CD4-positive, alpha-beta memory T cell (primary cell): Measurements from ENCODE around the gene NSA2. TPM values are rescaled to one million over a fixed set of nuclear protein-coding genes. Genes with fewer than 3 reads are reported as not detected.
"Not testable (repeated sequence)": the region's sequence is repeated elsewhere in the genome, so short reads cannot be mapped to it uniquely, and the experiment has no call there.

Experiments used
- CTCF ChIA-PET: fragments of 350-600 bp; sonication (Branson Sonifier 250); formaldehyde crosslinking; loops from one replicate; lab custom pipeline; 2021; ENCODE audit warnings: inconsistent platforms; ENCODE audit not compliant: partially characterized antibody; lab: Charles Lee
- POLR2A ChIA-PET: fragments of 350-600 bp; sonication (Branson Sonifier 250); formaldehyde crosslinking; loops from one replicate; lab custom pipeline; 2021; ENCODE audit not compliant: partially characterized antibody; lab: Charles Lee
- DNase-seq, 5 donors: peaks; one replicate each; pipeline versions ENCODE4 v3.0.0 to v3.0.0-alpha.2; 2020 to 2022; ENCODE audit warnings: mixed read lengths in 1 of 5
- H3K27ac ChIP-seq: one replicate; pipeline ENCODE4 v1.7.0; 2013; ENCODE audit warnings: low read depth, low read length
- H3K27me3 ChIP-seq: 2 replicates; pipeline ENCODE4 v1.7.0; 2013; ENCODE audit warnings: mild to moderate bottlenecking, low read length, moderate library complexity; ENCODE audit not compliant: insufficient read depth
- H3K36me3 ChIP-seq: 2 replicates; pipeline ENCODE4 v1.7.0; 2013; ENCODE audit warnings: mild to moderate bottlenecking, low read length, moderate library complexity; ENCODE audit not compliant: insufficient read depth
- H3K4me1 ChIP-seq: 2 replicates; pipeline ENCODE4 v1.7.0; 2013; ENCODE audit warnings: mild to moderate bottlenecking, low read length, moderate library complexity; ENCODE audit not compliant: insufficient read depth
- H3K4me3 ChIP-seq, 2 donors: one replicate each; pipeline ENCODE4 v1.7.0; 2013; ENCODE audit warnings: low read length in 2 of 2, mild to moderate bottlenecking in 1 of 2
- H3K9me3 ChIP-seq, 2 donors: one replicate each; pipeline ENCODE4 v1.7.0; 2013; ENCODE audit warnings: low read length in 2 of 2, control low read depth in 1 of 2; ENCODE audit not compliant: control insufficient read depth in 1 of 2
- H3K27ac Mint-ChIP-seq, 7 donors: one replicate each; pipeline ENCODE4 v1.8.0; 2020 to 2021; ENCODE audit warnings: mixed read lengths in 7 of 7, mild to moderate bottlenecking in 6 of 7, inconsistent platforms in 3 of 7, moderate library complexity in 3 of 7
- H3K27me3 Mint-ChIP-seq, 2 donors: one replicate each; pipeline ENCODE4 v1.8.0; 2020 to 2021; ENCODE audit warnings: mixed read lengths in 2 of 2
- H3K36me3 Mint-ChIP-seq, 2 donors: one replicate each; pipeline ENCODE4 v1.8.0; 2020 to 2021; ENCODE audit warnings: mixed read lengths in 2 of 2, inconsistent platforms in 1 of 2, mild to moderate bottlenecking in 1 of 2
- H3K4me1 Mint-ChIP-seq, 4 donors: one replicate each; pipeline ENCODE4 v1.8.0; 2020 to 2021; ENCODE audit warnings: mixed read lengths in 4 of 4, mild to moderate bottlenecking in 1 of 4
- H3K4me3 Mint-ChIP-seq, 8 donors: one replicate each; pipeline ENCODE4 v1.8.0; 2020 to 2021; ENCODE audit warnings: mixed read lengths in 8 of 8, mild to moderate bottlenecking in 7 of 8, moderate library complexity in 6 of 8, inconsistent platforms in 3 of 8
- H3K9me3 Mint-ChIP-seq, 8 donors: one replicate each; pipeline ENCODE4 v1.8.0; 2020 to 2021; ENCODE audit warnings: mixed read lengths in 8 of 8, mild to moderate bottlenecking in 5 of 8, inconsistent platforms in 3 of 8, moderate library complexity in 1 of 8
- intact Hi-C: fragments of 100-400 bp; cut with micrococcal nuclease; formaldehyde crosslinking; loops from one replicate; pipeline ENCODE4 v1.15.1; 2023
- polyA plus RNA-seq, 2 donors: library from polyadenylated mRNA; unstranded; fragments of 300-500 nt; fragmentation: Illumina TruSeq; gene quantifications; one replicate each; pipeline ENCODE4 v1.2.3, GENCODE V29; 2021
- total RNA-seq, 2 experiments: library from RNA; stranded (reverse); gene quantifications; one replicate each; pipeline ENCODE4 v1.2.3, GENCODE V29; 2021

Gene NSA2
- total RNA-seq: 100 to 1,000 TPM; 103 to 120 TPM
- 10 to 100 TPM; 38.9 to 52.8 TPM for polyA plus RNA-seq

DNA sequence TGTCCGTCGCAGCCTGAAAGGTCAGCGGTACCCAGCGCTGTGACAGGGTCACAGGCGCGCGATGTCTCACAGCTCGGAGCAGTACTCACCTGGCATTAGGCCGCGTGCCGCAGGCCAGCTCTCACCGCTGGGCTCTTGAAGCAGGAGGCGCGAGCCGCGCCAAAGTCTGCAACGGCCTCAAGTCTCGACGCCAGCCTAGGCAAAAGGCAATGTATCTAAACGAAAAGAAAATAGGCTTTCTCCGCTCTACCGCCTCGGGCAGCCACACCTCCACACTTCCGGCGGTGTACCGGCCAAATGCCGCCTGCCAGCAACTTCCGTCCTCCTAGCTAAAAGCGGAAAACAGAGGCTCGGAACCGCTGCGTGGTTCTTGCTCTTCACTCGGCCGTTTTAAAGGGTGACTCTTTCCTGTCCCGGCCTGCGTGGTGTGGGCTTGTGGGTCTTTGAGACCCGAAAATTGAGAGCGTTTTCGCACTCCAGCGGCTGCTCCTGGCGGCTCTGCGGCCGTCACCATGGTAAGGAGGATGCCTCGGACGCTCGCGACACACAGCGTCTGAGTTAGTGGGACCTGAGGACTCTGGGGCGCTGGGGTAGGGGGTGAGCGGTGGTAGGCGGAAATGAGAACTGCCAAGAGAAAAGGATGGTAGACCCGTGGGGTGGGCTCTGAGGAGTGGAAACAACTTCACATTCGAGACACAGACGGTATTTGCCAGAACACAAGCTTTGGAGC, at the start of gene NSA2, which contains the start of gene GFM2:
Gene NSA2 (plus strand): TSS at position 401 of the 730 bp plus-strand sequence. CDS start 112 bp downstream, at position 513.
Gene GFM2 (minus strand): TSS at position 269 of the 730 bp plus-strand sequence. CDS start 3,375 bp downstream, outside the sequence.
- Mint-ChIP-seq H3K27ac (peak within 1 kb of the TSS; percentile 91 to 99 (median 99)), H3K36me3 (peaks cover 19 to 52% of the 10 kb centered on the region in 2 donors), H3K27me3 (no peaks in the 10 kb centered on the region), H3K4me3 (peak within 1 kb of the TSS; percentile 95 to 100 (median 100)), H3K4me1 (peaks cover 22 to 51% (median 35%) of the 10 kb centered on the region in 4 donors), H3K9me3 (no peaks in the 10 kb centered on the region)
- POLR2A ChIA-PET: interaction anchor here (0.8 to 1.9 kb wide), 12 partner anchors 8 to 1776 kb away, joined by 3 to 7 read pairs (median 3); partner anchors contain the start of genes ANKRD31, FAM169A and HMGCR
- H3K27me3 ChIP-seq: no peaks in the 10 kb centered on the region
- DNase-seq: peak; percentile 92 to 94 (median 92)
- intact Hi-C loops: loop anchor here (1.0 to 10.0 kb wide), 9 partner anchors 95 to 1490 kb away; partner anchors contain the start of genes ANKRD31, CERT1, HMGCR and POC5
- peaks cover 12% of the 10 kb centered on the region for H3K36me3 ChIP-seq
- peak within 1 kb of the TSS; percentile 93 to 100 for H3K4me3 ChIP-seq
- peaks cover 35% of the 10 kb centered on the region for H3K4me1 ChIP-seq
- CTCF ChIA-PET: interaction anchor here (1.0 to 1.8 kb wide), 4 partner anchors 12 to 570 kb away, joined by 3 to 4 read pairs (median 4); partner anchors contain the start of gene HMGCR
- no peaks in the 10 kb centered on the region for H3K9me3 ChIP-seq
- H3K27ac ChIP-seq: peak within 1 kb of the TSS; percentile 86

GRCh38 chr5:74717596-74717995, 49.5 kb upstream of the NSA2 start:
- H3K4me1 ChIP-seq: no peaks in the 10 kb centered on the region
- peaks cover 0 to 2% (median 0%) of the 10 kb centered on the region in 8 donors for H3K9me3 Mint-ChIP-seq
- no peak for DNase-seq
- no peaks in the 10 kb centered on the region for H3K9me3 ChIP-seq
- no peak overlapping the region for H3K4me3 Mint-ChIP-seq
- peaks cover 0 to 3% (median under 1%) of the 10 kb centered on the region in 4 donors for H3K4me1 Mint-ChIP-seq
- H3K36me3 ChIP-seq: peaks cover 31% of the 10 kb centered on the region
- H3K27me3 Mint-ChIP-seq: no peaks in the 10 kb centered on the region
- no peak overlapping the region for H3K27ac ChIP-seq
- intact Hi-C loops: no loop called here
- peak overlapping the region in 2 of 7 donors; percentile 32 to 53 for H3K27ac Mint-ChIP-seq
- H3K27me3 ChIP-seq: no peaks in the 10 kb centered on the region
- POLR2A ChIA-PET: no interaction called here
- H3K4me3 ChIP-seq: no peak overlapping the region
- peaks cover 38 to 64% of the 10 kb centered on the region in 2 donors for H3K36me3 Mint-ChIP-seq
- CTCF ChIA-PET: no interaction called here

DNA sequence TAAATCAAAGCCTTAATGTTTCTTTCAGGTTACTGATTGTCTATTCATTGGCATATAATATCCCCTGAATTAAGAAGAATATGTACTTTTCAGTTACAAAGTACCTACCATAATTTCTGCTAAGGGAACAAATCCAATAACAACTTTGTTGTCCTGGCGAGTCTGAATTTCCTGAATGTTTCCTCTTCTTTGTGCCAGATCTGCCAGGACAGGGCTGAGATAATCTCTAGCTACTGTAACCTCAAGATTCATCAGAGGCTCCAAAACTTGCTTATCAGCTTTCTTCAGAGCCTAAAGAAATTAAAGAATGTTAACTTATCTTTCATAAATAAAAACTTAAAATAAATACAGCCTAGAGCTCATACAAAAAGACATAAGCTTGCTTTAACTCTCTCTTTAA, 44.8 kb upstream of the NSA2 start:
- H3K36me3 ChIP-seq: peaks cover 43% of the 10 kb centered on the region
- intact Hi-C loops: no loop called here
- POLR2A ChIA-PET: no interaction called here

GRCh38 chr5:74725331-74725730, 41.7 kb upstream of the NSA2 start:
- H3K4me1 ChIP-seq: no peaks in the 10 kb centered on the region
- DNase-seq: peak in 1 of 5 donors; percentile 32
- no peak overlapping the region for H3K4me3 Mint-ChIP-seq
- no peak overlapping the region for H3K27ac ChIP-seq
- H3K36me3 ChIP-seq: peaks cover 30% of the 10 kb centered on the region
- ChIA-PET CTCF (no interaction called here), POLR2A (no interaction called here)
- intact Hi-C loops: no loop called here
- H3K4me1 Mint-ChIP-seq: no peaks in the 10 kb centered on the region
- peaks cover 42 to 61% of the 10 kb centered on the region in 2 donors for H3K36me3 Mint-ChIP-seq
- no peaks in the 10 kb centered on the region for H3K27me3 ChIP-seq
- peaks cover 0 to 2% (median 0%) of the 10 kb centered on the region in 8 donors for H3K9me3 Mint-ChIP-seq
- peak overlapping the region in 2 of 7 donors; percentile 25 to 67 for H3K27ac Mint-ChIP-seq
- H3K27me3 Mint-ChIP-seq: no peaks in the 10 kb centered on the region
- H3K4me3 ChIP-seq: no peak overlapping the region
- H3K9me3 ChIP-seq: no peaks in the 10 kb centered on the region

More for the DNA sequence above, 44.8 kb upstream of the NSA2 start:
- H3K27me3 ChIP-seq: no peaks in the 10 kb centered on the region
- no peak overlapping the region for H3K4me3 ChIP-seq
- no peak overlapping the region for H3K27ac ChIP-seq
- Mint-ChIP-seq H3K27me3 (no peaks in the 10 kb centered on the region), H3K27ac (no peak overlapping the region), H3K36me3 (peaks cover 53 to 66% of the 10 kb centered on the region in 2 donors), H3K4me3 (no peak overlapping the region), H3K4me1 (no peaks in the 10 kb centered on the region), H3K9me3 (peaks cover 0 to 2% (median 0%) of the 10 kb centered on the region in 8 donors)
- no peaks in the 10 kb centered on the region for H3K9me3 ChIP-seq
- H3K4me1 ChIP-seq: no peaks in the 10 kb centered on the region
- CTCF ChIA-PET: no interaction called here
- DNase-seq: no peak

DNA sequence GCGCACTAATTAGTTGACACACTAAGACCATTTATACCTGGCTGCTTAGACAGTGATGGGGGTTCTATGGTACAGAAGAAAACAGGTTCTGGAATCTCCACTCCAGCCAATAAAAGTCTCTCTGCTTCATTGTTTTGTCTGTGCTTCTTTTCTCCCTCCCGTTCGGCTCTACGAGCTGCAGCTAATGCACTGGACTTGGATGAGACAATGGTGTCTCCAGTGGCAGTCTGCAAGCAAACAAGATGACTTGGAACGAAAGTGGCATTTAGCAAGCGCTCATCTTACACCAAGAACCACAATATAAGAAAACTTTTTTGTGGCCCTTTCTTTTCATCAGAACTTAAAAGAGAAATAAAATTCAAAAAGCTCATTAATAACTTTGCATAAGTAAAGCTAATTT, 30.3 kb upstream of the NSA2 start:
- no peaks in the 10 kb centered on the region for H3K9me3 Mint-ChIP-seq
- Histone ChIP-seq H3K27ac (no peak overlapping the region), H3K4me1 (no peaks in the 10 kb centered on the region), H3K27me3 (no peaks in the 10 kb centered on the region), H3K9me3 (no peaks in the 10 kb centered on the region), H3K36me3 (peaks cover 43% of the 10 kb centered on the region), H3K4me3 (no peak overlapping the region)
- intact Hi-C loops: no loop called here
- DNase-seq: no peak
- no peak overlapping the region for H3K27ac Mint-ChIP-seq
- no peak overlapping the region for H3K4me3 Mint-ChIP-seq
- H3K4me1 Mint-ChIP-seq: no peaks in the 10 kb centered on the region
- ChIA-PET CTCF (no interaction called here), POLR2A (no interaction called here)
- peaks cover 46 to 72% of the 10 kb centered on the region in 2 donors for H3K36me3 Mint-ChIP-seq
- no peaks in the 10 kb centered on the region for H3K27me3 Mint-ChIP-seq

DNA sequence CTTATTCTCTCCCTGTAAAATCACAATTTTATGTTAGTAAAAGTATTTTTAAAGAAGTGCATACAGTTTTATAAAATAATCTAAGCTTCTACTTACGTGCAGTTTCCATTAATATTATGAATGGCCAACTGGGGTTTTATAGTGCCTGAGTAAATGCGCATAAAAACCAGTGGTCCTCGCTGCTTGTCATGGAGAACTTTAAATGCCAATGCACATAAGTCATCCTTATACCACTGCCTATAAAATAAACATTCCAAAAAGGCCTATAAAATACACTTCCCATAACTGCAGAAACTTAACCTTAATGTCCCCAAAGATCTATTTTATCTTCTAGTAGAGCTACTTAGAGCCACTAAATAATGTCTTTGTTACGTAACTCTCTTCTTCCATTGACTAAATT, 28.6 kb upstream of the NSA2 start:
- no peak for DNase-seq
- Histone ChIP-seq H3K9me3 (no peaks in the 10 kb centered on the region), H3K4me1 (no peaks in the 10 kb centered on the region), H3K27me3 (no peaks in the 10 kb centered on the region), H3K4me3 (no peak overlapping the region), H3K36me3 (peaks cover 35% of the 10 kb centered on the region), H3K27ac (no peak overlapping the region)
- Mint-ChIP-seq H3K4me3 (no peak overlapping the region), H3K36me3 (peaks cover 38 to 74% of the 10 kb centered on the region in 2 donors), H3K27me3 (no peaks in the 10 kb centered on the region), H3K9me3 (no peaks in the 10 kb centered on the region), H3K4me1 (no peaks in the 10 kb centered on the region), H3K27ac (no peak overlapping the region)
- intact Hi-C loops: no loop called here
- POLR2A ChIA-PET: interaction anchor here (1.8 kb wide), 1 partner anchor 29 kb away, joined by 7 read pairs; the partner anchor contains the start of genes GFM2 and NSA2
- CTCF ChIA-PET: no interaction called here

GRCh38 chr5:74748742-74749141, 18.3 kb upstream of the NSA2 start:
- intact Hi-C loops, POLR2A ChIA-PET: not testable (repeated sequence)
- H3K36me3 ChIP-seq: peaks cover 22% of the 10 kb centered on the region

More at GRCh38 chr5:74748742-74749141, 18.3 kb upstream of the NSA2 start:
- H3K27me3 ChIP-seq, DNase-seq, H3K4me1 Mint-ChIP-seq, H3K9me3 ChIP-seq, H3K4me3 ChIP-seq, H3K27ac Mint-ChIP-seq, CTCF ChIA-PET, H3K4me3 Mint-ChIP-seq, H3K27ac ChIP-seq, H3K9me3 Mint-ChIP-seq, H3K4me1 ChIP-seq, H3K27me3 Mint-ChIP-seq: not testable (repeated sequence)
- H3K36me3 Mint-ChIP-seq: peaks cover 54 to 68% of the 10 kb centered on the region in 2 donors
